Fibroblast of skin of left quadriceps (primary cell): Measurements from ENCODE around the gene C7orf33.
"Not testable (repeated sequence)": the region's sequence is repeated elsewhere in the genome, so short reads cannot be mapped to it uniquely, and the experiment has no call there.

Experiments
- DNase-seq, 2 experiments: peaks; one replicate each; pipeline ENCODE4 v3.0.0-alpha.2; 2013; ENCODE audit warnings: low read depth in 2 of 2

C7orf33 gene

GRCh38 chr7:148590471-148590870, at the start of gene C7orf33:
Gene C7orf33 (plus strand): TSS chr7:148590766. CDS start chr7:148590926, 160 bp downstream.
- DNase-seq: no peak

- DNase-seq: no peak
Observed at GRCh38 chr7:148541891-148542504, 48.6 kb upstream of the C7orf33 start.

GRCh38 chr7:148543302-148543701, 47.3 kb upstream of the C7orf33 start:
- DNase-seq: no peak

- no peak for DNase-seq
Observed at GRCh38 chr7:148545172-148545571, 45.4 kb upstream of the C7orf33 start.

GRCh38 chr7:148545932-148546331, 44.6 kb upstream of the C7orf33 start:
- DNase-seq: no peak

GRCh38 chr7:148546857-148547256, 43.7 kb upstream of the C7orf33 start:
- DNase-seq: no peak

GRCh38 chr7:148547951-148548350, 42.6 kb upstream of the C7orf33 start:
- no peak for DNase-seq

- DNase-seq: no peak
Observed at GRCh38 chr7:148553979-148554378, 36.6 kb upstream of the C7orf33 start.

- DNase-seq: no peak
Observed at GRCh38 chr7:148556892-148557291, 33.7 kb upstream of the C7orf33 start.

- no peak for DNase-seq
Observed at GRCh38 chr7:148558914-148559313, 31.7 kb upstream of the C7orf33 start.

GRCh38 chr7:148561099-148561498, 29.5 kb upstream of the C7orf33 start:
- DNase-seq: no peak

- no peak for DNase-seq
Observed at GRCh38 chr7:148563583-148564274, 26.8 kb upstream of the C7orf33 start.

- peak in 1 of 2 experiments; percentile 1 for DNase-seq
Observed at GRCh38 chr7:148564275-148564951, 26.2 kb upstream of the C7orf33 start.

- DNase-seq: no peak
Observed at GRCh38 chr7:148566736-148567135, 23.8 kb upstream of the C7orf33 start.

- DNase-seq: no peak
Observed at GRCh38 chr7:148567524-148567923, 23.0 kb upstream of the C7orf33 start.

- DNase-seq: no peak
Observed at GRCh38 chr7:148570510-148570909, 20.1 kb upstream of the C7orf33 start.

GRCh38 chr7:148570973-148571372, 19.6 kb upstream of the C7orf33 start:
- DNase-seq: not testable (repeated sequence)

- no peak for DNase-seq
Observed at GRCh38 chr7:148571381-148571780, 19.2 kb upstream of the C7orf33 start.

GRCh38 chr7:148572067-148572522, 18.5 kb upstream of the C7orf33 start:
- DNase-seq: no peak

GRCh38 chr7:148573581-148573980, 17.0 kb upstream of the C7orf33 start:
- DNase-seq: not testable (repeated sequence)

- peak; percentile 34 to 38 for DNase-seq
Observed at GRCh38 chr7:148575640-148576411, 14.7 kb upstream of the C7orf33 start.

- DNase-seq: no peak
Observed at GRCh38 chr7:148579366-148579765, 11.2 kb upstream of the C7orf33 start.
